BJ (cell line): Measurements from ENCODE around the gene IL17B. TPM values are rescaled to one million over a fixed set of nuclear protein-coding genes. Genes with fewer than 3 reads are reported as not detected.

Experiments used
- CTCF ChIA-PET: fragments of 350-600 bp; formaldehyde crosslinking; extraction: SDS; loops from one replicate; lab custom pipeline; 2021; ENCODE audit warnings: antibody characterized with exemption, inconsistent platforms; lab: Yijun Ruan, JAX
- POLR2A ChIA-PET: fragments of 300-600 bp; sonication (Branson Sonifier 250); formaldehyde crosslinking; extraction: SDS; loops from one replicate; lab custom pipeline; 2021; ENCODE audit warnings: antibody characterized with exemption; lab: Charles Lee
- DNase-seq: peaks from one replicate; pipeline ENCODE4 v3.0.0-alpha.2; 2011; ENCODE audit warnings: low read depth
- H3K27me3 ChIP-seq: 2 replicates; pipeline ENCODE4 v1.6.0; 2011; ENCODE audit warnings: low read length; ENCODE audit not compliant: control insufficient read depth, insufficient read depth
- H3K36me3 ChIP-seq: 2 replicates; pipeline ENCODE4 v1.5.1; 2011; ENCODE audit warnings: low read length; ENCODE audit not compliant: control insufficient read depth, insufficient read depth
- H3K4me3 ChIP-seq: 2 replicates; pipeline ENCODE4 v1.5.1; 2011; ENCODE audit warnings: low read depth, mild to moderate bottlenecking, control low read depth, low read length
- polyA plus RNA-seq: library from polyadenylated mRNA; depleted of rRNA; stranded (reverse); fragments of >200 nt; gene quantifications from 2 replicates; pipeline ENCODE4 v1.2.3, GENCODE V29; 2011
- TF ChIP-seq, protein P1 (sequence below): IDR thresholded peaks from 2 replicates; pipeline ENCODE4 v1.5.1; 2011; ENCODE audit warnings: low read depth, mild to moderate bottlenecking, control low read depth, inconsistent platforms, low read length, moderate library complexity; ENCODE audit not compliant: insufficient read depth

IL17B gene
- polyA plus RNA-seq, 1 experiment: 0.90 TPM

GRCh38 chr5:149405550-149406202 lies 26.6 kb upstream of the IL17B start:
- no peak for DNase-seq
- H3K36me3 ChIP-seq: peaks cover 7% of the 10 kb centered on the region
- no peaks in the 10 kb centered on the region for H3K27me3 ChIP-seq
- TF ChIP-seq, protein P1, sequence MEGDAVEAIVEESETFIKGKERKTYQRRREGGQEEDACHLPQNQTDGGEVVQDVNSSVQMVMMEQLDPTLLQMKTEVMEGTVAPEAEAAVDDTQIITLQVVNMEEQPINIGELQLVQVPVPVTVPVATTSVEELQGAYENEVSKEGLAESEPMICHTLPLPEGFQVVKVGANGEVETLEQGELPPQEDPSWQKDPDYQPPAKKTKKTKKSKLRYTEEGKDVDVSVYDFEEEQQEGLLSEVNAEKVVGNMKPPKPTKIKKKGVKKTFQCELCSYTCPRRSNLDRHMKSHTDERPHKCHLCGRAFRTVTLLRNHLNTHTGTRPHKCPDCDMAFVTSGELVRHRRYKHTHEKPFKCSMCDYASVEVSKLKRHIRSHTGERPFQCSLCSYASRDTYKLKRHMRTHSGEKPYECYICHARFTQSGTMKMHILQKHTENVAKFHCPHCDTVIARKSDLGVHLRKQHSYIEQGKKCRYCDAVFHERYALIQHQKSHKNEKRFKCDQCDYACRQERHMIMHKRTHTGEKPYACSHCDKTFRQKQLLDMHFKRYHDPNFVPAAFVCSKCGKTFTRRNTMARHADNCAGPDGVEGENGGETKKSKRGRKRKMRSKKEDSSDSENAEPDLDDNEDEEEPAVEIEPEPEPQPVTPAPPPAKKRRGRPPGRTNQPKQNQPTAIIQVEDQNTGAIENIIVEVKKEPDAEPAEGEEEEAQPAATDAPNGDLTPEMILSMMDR: no peak
- ChIA-PET CTCF (interaction anchor here (0.6 to 4.5 kb wide), 9 partner anchors 10 to 40 kb away, joined by 3 to 30 read pairs (median 3); no protein-coding TSS in a partner anchor), POLR2A (interaction anchor here (0.7 to 3.3 kb wide), 2 partner anchors 12 to 15 kb away, joined by 3 to 27 read pairs; no protein-coding TSS in a partner anchor)
- no peak overlapping the region for H3K4me3 ChIP-seq

DNA sequence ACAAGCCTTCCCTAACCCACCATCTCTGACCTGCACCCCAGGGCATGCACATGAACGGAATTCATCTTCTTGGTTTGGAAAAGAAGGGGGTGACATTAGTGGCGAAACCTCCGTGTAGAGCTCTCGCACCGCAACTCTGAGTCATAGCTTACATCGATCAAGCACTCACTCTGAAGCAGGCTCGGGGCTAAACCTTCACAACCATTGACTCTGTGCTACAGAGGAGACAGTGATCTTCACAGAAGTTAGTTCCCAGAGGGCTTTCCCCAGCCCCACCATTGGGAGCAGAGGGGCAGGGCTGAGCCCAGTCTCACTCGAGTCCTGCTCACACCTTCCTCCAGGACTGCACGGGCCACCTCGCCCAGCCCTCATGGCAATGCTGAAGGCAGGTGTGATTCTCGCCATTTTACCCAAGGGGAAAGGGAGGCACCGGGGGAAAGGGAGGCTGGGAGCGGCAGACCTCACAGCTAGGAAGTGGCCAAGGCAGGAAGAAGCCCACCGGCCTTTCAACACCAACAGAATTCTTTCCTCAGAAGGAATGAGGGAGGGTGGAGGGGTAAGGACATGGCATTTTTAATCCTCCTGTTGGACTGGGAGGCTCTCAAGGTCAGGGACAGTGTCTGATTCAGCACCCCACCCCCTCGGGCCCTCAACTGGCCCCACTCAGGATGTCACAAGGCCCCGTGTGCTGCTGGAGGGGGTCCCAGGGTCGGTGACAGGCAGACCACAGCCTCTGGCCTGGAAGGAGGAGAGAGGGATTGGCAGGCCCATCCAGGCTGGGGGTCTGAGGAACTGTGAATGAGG lies 25.9 kb upstream of the IL17B start:
- POLR2A ChIA-PET: interaction anchor here (0.6 to 3.3 kb wide), 5 partner anchors 15 to 172 kb away, joined by 3 to 27 read pairs (median 3); no protein-coding TSS in a partner anchor

GRCh38 chr5:149403923-149404745 lies 25.0 kb upstream of the IL17B start:
- ChIA-PET POLR2A (interaction anchor here (0.5 to 1.0 kb wide), 5 partner anchors 16 to 173 kb away, joined by 3 to 4 read pairs (median 3); no protein-coding TSS in a partner anchor), CTCF (interaction anchor here (0.6 to 4.5 kb wide), 7 partner anchors 13 to 99 kb away, joined by 3 to 23 read pairs (median 5); no protein-coding TSS in a partner anchor)
- H3K4me3 ChIP-seq: no peak overlapping the region

More for the DNA sequence above, 25.9 kb upstream of the IL17B start:
- no peak for DNase-seq
- H3K4me3 ChIP-seq: no peak overlapping the region
- TF ChIP-seq, protein P1: no peak
- H3K36me3 ChIP-seq: peaks cover 2% of the 10 kb centered on the region
- no peaks in the 10 kb centered on the region for H3K27me3 ChIP-seq
- CTCF ChIA-PET: interaction anchor here (0.6 to 4.5 kb wide), 8 partner anchors 11 to 41 kb away, joined by 3 to 30 read pairs (median 5); no protein-coding TSS in a partner anchor

DNA sequence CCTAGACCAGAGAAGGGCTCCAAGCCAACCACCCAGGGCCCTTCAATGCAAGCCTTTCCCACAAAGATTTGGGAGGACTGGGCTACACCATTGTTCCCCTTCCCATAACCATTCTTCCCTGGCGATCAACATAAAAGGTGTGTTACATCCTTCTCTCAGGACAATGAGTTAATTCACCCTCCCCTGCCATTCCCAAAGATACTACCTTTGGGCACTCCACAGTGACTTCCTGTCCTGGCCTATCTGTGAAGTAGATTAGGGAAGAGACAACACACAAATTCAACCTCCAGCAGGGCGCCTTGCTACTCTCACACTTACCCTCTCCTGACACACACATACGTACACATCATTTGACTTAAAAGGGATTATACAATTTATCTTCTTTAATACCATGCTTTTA lies 23.2 kb upstream of the IL17B start:
- Histone ChIP-seq H3K36me3 (no peaks in the 10 kb centered on the region), H3K4me3 (no peak overlapping the region), H3K27me3 (no peaks in the 10 kb centered on the region)
- no peak for DNase-seq
- ChIA-PET CTCF (interaction anchor here (2.0 kb wide), 1 partner anchor 35 kb away, joined by 5 read pairs; no protein-coding TSS in a partner anchor), POLR2A (no interaction called here)
- TF ChIP-seq, protein P1: no peak

More at GRCh38 chr5:149403923-149404745, 25.0 kb upstream of the IL17B start:
- no peaks in the 10 kb centered on the region for H3K27me3 ChIP-seq
- TF ChIP-seq, protein P1: no peak
- peak; percentile 78 for DNase-seq
- H3K36me3 ChIP-seq: no peaks in the 10 kb centered on the region; the same call in 1 of the 2 replicates
